LNCaP clone FGC (cell line): ENCODE measurements around the gene GPSM1.

Source experiments
- DNase-seq: peaks from one replicate; pipeline ENCODE4 v3.0.0-alpha.2; 2011; ENCODE audit warnings: low read depth
- H3K4me3 ChIP-seq: 2 replicates; pipeline ENCODE4 v1.5.1; 2011; ENCODE audit warnings: mild to moderate bottlenecking, low read depth, low read length, control low read depth
- CTCF ChIP-seq: IDR thresholded peaks from 2 replicates; pipeline ENCODE4 v1.5.1; 2012; ENCODE audit warnings: mild to moderate bottlenecking; ENCODE audit not compliant: control insufficient read depth, insufficient read depth; ENCODE audit errors: extremely low read depth

The GPSM1 gene

GRCh38 chr9:136353088-136353487 is 25.7 kb downstream of the GPSM1 start:
- no peak for DNase-seq
- TF ChIP-seq CTCF: no peak
- H3K4me3 ChIP-seq: no peak overlapping the region

- TF ChIP-seq CTCF: no peak
- H3K4me3 ChIP-seq: no peak overlapping the region
- DNase-seq: no peak
These were observed 26.6 kb downstream of the GPSM1 start for GRCh38 chr9:136353757-136354488.

GRCh38 chr9:136354592-136355085 is 27.3 kb downstream of the GPSM1 start:
- H3K4me3 ChIP-seq: no peak overlapping the region
- DNase-seq: no peak
- TF ChIP-seq CTCF: no peak

- H3K4me3 ChIP-seq: no peak overlapping the region
- TF ChIP-seq CTCF: no peak
- DNase-seq: no peak
These were observed 28.5 kb downstream of the GPSM1 start for GRCh38 chr9:136355616-136356557.

GRCh38 chr9:136357202-136357725 is 29.9 kb downstream of the GPSM1 start:
- no peak for TF ChIP-seq CTCF
- H3K4me3 ChIP-seq: no peak overlapping the region

GRCh38 chr9:136358016-136358415 is 30.7 kb downstream of the GPSM1 start:
- TF ChIP-seq CTCF: no peak
- DNase-seq: no peak
- H3K4me3 ChIP-seq: no peak overlapping the region

More at GRCh38 chr9:136357202-136357725, 29.9 kb downstream of the GPSM1 start:
- DNase-seq: no peak
